ENCODE data around the gene MGA. TPM values are rescaled to one million over a fixed set of nuclear protein-coding genes. Genes with fewer than 3 reads are reported as not detected.

MGA gene
- total RNA-seq, 2 donors from 2014 or later = 58.5 to 62.6 TPM

DNA sequence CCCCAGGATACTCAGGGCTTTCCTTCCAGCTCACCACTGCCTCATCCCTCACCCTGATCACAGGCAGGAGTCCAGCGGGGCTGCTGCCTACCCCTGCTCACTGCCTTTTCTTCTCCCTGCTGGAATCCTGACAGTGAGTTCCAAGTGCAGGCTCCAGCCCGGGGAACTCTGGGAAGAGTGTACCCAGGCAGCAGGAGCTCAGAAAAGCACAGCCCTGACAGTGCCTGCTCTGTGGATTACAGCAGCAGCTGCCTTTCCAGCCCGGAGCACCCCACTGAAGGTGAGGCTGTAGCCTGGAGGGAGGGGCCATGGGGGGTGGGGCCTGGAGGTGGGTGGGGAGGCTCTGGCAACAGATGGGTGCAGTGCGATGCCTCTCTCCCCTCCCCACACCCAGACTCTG, 161.6 kb downstream of the MGA start:
- no peak for DNase-seq
- H3K36me3 ChIP-seq (ENCODE audit: control insufficient read depth, insufficient read depth, low read length) = peaks cover 10% of the 10 kb centered on the region
- WGBS, 2 experiments (ENCODE audit: insufficient coverage in 1 of 2, insufficient read length in 1 of 2) = 92% methylated on average over 3 of the region's 4 CpGs; no CpG with 5 or more reads in 1 of the 2 experiments
- Mint-ChIP-seq H3K4me1 (no peaks in the 10 kb centered on the region), H3K27ac (no peak overlapping the region), H3K27me3 (ENCODE audit: insufficient read depth) (peaks cover 2% of the 10 kb centered on the region), H3K4me3 (no peak overlapping the region), H3K9me3 (no peaks in the 10 kb centered on the region), H3K36me3 (ENCODE audit: low read depth) (peaks cover 27% of the 10 kb centered on the region)
- H3K27ac ChIP-seq (ENCODE audit: low read depth, low read length) = no peak overlapping the region
- no peaks in the 10 kb centered on the region for H3K4me1 ChIP-seq (ENCODE audit: control insufficient read depth, insufficient read depth, low read length)
- no peaks in the 10 kb centered on the region for H3K9me3 ChIP-seq (ENCODE audit: control insufficient read depth, low read length)
- H3K27me3 ChIP-seq (ENCODE audit: control insufficient read depth, insufficient read depth, low read length, poor library complexity, severe bottlenecking) = no peaks in the 10 kb centered on the region
- H3K4me3 ChIP-seq (ENCODE audit: low read length) = no peak overlapping the region
- no peak overlapping the region for H3K9ac ChIP-seq (ENCODE audit: extremely low read depth, low read length, poor library complexity, severe bottlenecking)
- TF ChIP-seq CTCF (conservative IDR thresholded peaks at IDR 0.05) = no peak

- H3K4me1 ChIP-seq (ENCODE audit: control insufficient read depth, insufficient read depth, low read length) = no peaks in the 10 kb centered on the region
- H3K4me1 Mint-ChIP-seq = no peaks in the 10 kb centered on the region
- H3K4me3 ChIP-seq (ENCODE audit: low read length) = no peak overlapping the region
- H3K9ac ChIP-seq (ENCODE audit: extremely low read depth, low read length, poor library complexity, severe bottlenecking) = no peak overlapping the region
- peaks cover 23% of the 10 kb centered on the region for H3K36me3 Mint-ChIP-seq (ENCODE audit: low read depth)
- no peaks in the 10 kb centered on the region for H3K9me3 Mint-ChIP-seq
- no peaks in the 10 kb centered on the region for H3K9me3 ChIP-seq (ENCODE audit: control insufficient read depth, low read length)
- H3K4me3 Mint-ChIP-seq = no peak overlapping the region
- WGBS, 2 experiments (ENCODE audit: insufficient coverage in 1 of 2, insufficient read length in 1 of 2) = 91 to 98% methylated on average over 5 to 6 of the region's 6 CpGs
- peaks cover 2% of the 10 kb centered on the region for H3K27me3 Mint-ChIP-seq (ENCODE audit: insufficient read depth)
- TF ChIP-seq CTCF (conservative IDR thresholded peaks at IDR 0.05) = no peak
- H3K27me3 ChIP-seq (ENCODE audit: control insufficient read depth, insufficient read depth, low read length, poor library complexity, severe bottlenecking) = no peaks in the 10 kb centered on the region
- no peak overlapping the region for H3K27ac ChIP-seq (ENCODE audit: low read depth, low read length)
- H3K36me3 ChIP-seq (ENCODE audit: control insufficient read depth, insufficient read depth, low read length) = peaks cover 10% of the 10 kb centered on the region
- DNase-seq = no peak
- no peak overlapping the region for H3K27ac Mint-ChIP-seq
Observed at GRCh38 chr15:41822471-41822870, 162.3 kb downstream of the MGA start.

Small RNA genes within 50 kb of the gene (microRNA-seq; reads per million reads assigned to microRNA genes)
- gene MIR626 (ENCODE audit: borderline microRNAs expressed) = not detected

Other genes with a start within 250 kb of the MGA start
- 10 to 100 TPM; 48.6 to 66.3 TPM for gene RTF1, start 243.3 kb upstream of the MGA start, total RNA-seq
- gene ITPKA, start 166.5 kb upstream of the MGA start, total RNA-seq = 1 to 10 TPM in 1 of 2 donors, under 1 TPM in 1; 0.75 to 1.2 TPM
- under 1 TPM; 0.44 to 0.57 TPM for gene LTK, start 146.6 kb upstream of the MGA start, total RNA-seq
- 100 to 1,000 TPM in 1 of 2 donors, 10 to 100 TPM in 1; 91.1 to 107 TPM for gene RPAP1, start 116.1 kb upstream of the MGA start, total RNA-seq
- gene TYRO3, start 101.2 kb upstream of the MGA start, total RNA-seq = 100 to 1,000 TPM; 293 to 311 TPM
- 10 to 100 TPM; 16.7 to 26.3 TPM for gene MAPKBP1, start 114.1 kb downstream of the MGA start, total RNA-seq
- 10 to 100 TPM; 18.4 to 22.1 TPM for gene JMJD7, start 167.7 kb downstream of the MGA start, total RNA-seq
- gene PLA2G4B, start 178.4 kb downstream of the MGA start, total RNA-seq = 10 to 100 TPM in 1 of 2 donors, 1 to 10 TPM in 1; 6.9 to 10.1 TPM
- 1 to 10 TPM; 2.0 to 2.8 TPM for gene SPTBN5, start 233.6 kb downstream of the MGA start, total RNA-seq